ENCODE measurements around the gene TOM1L2. TPM values are rescaled to one million over a fixed set of nuclear protein-coding genes. Genes with fewer than 3 reads are reported as not detected.

Gene TOM1L2
- polyA plus RNA-seq, 1 donor = 31.1 TPM

- H3K4me3 ChIP-seq (ENCODE audit: low read length) = no peak overlapping the region
- H3K4me1 ChIP-seq (ENCODE audit: control insufficient read depth, insufficient read depth, low read length) = peaks cover 10% of the 10 kb centered on the region
- peaks cover 72% of the 10 kb centered on the region for H3K36me3 ChIP-seq (ENCODE audit: control insufficient read depth, insufficient read depth, low read length)
- no peak for DNase-seq
- no CpG with 5 or more reads among the region's 12 CpGs for WGBS (ENCODE audit: insufficient coverage, low lambda C conversion rate)
- H3K9me3 ChIP-seq (ENCODE audit: control insufficient read depth, low read depth, low read length) = peaks cover 5% of the 10 kb centered on the region
- H3K27ac ChIP-seq (ENCODE audit: low read length) = no peak overlapping the region
- no peaks in the 10 kb centered on the region for H3K27me3 ChIP-seq (ENCODE audit: control insufficient read depth, insufficient read depth, low read length)
These were observed 176.9 kb downstream of the TOM1L2 start for GRCh38 chr17:17795296-17795695.

- Histone ChIP-seq H3K27ac (ENCODE audit: low read length) (no peak overlapping the region), H3K4me3 (ENCODE audit: low read length) (no peak overlapping the region), H3K9me3 (ENCODE audit: control insufficient read depth, low read depth, low read length) (peaks cover 5% of the 10 kb centered on the region), H3K4me1 (ENCODE audit: control insufficient read depth, insufficient read depth, low read length) (peaks cover 20% of the 10 kb centered on the region), H3K36me3 (ENCODE audit: control insufficient read depth, insufficient read depth, low read length) (peaks cover 65% of the 10 kb centered on the region), H3K27me3 (ENCODE audit: control insufficient read depth, insufficient read depth, low read length) (no peaks in the 10 kb centered on the region)
- WGBS (ENCODE audit: insufficient coverage, low lambda C conversion rate) = no CpG with 5 or more reads among the region's 31 CpGs
- no peak for DNase-seq
These were observed 177.8 kb downstream of the TOM1L2 start for GRCh38 chr17:17794382-17794781.

Other genes with a start within 250 kb of the TOM1L2 start
- gene SREBF1, start 135.4 kb downstream of the TOM1L2 start, polyA plus RNA-seq = 79.1 TPM
- 5.7 TPM for gene DRC3, start 462 bp upstream of the TOM1L2 start, polyA plus RNA-seq
- 24.8 TPM for gene ATPAF2, start 66.8 kb upstream of the TOM1L2 start, polyA plus RNA-seq
- 9.9 TPM for gene GID4, start 67.0 kb upstream of the TOM1L2 start, polyA plus RNA-seq
- 38.1 TPM for gene DRG2, start 115.5 kb upstream of the TOM1L2 start, polyA plus RNA-seq
- 2.0 TPM for gene MYO15A, start 136.4 kb upstream of the TOM1L2 start, polyA plus RNA-seq
- 59.0 TPM for gene ALKBH5, start 211.4 kb upstream of the TOM1L2 start, polyA plus RNA-seq